HG03135 (cell line): Measurements from ENCODE around the gene NOL4L.
"Not testable (repeated sequence)": the region's sequence is repeated elsewhere in the genome, so short reads cannot be mapped to it uniquely, and the experiment has no call there.

Source experiments
- ATAC-seq: cut with Tn5 transposase; IDR thresholded peaks from one replicate; pipeline ENCODE4 v1.9.1; 2021; ENCODE audit warnings: mild to moderate bottlenecking, moderate library complexity; ENCODE audit not compliant: unreplicated experiment

NOL4L gene

DNA sequence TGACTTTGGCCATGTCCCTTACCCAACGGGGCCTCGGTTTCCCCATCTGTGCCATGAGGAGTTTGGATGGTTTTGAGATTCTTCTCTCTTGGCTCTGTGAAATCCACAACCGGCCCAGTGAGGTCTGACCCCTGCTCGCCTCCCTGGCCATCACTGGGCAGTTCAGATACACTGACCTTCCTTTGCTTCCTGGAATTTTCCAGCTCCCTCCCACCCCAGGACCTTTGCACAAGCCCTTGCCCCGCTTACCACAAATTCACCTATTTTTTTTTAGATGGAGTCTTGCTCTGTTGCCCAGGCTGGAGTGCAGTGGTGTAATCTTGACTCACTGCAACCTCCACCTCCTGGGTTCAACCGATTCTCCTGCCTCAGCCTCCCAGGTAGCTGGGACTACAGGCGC lies 12.6 kb upstream of the NOL4L start:
- no peak for ATAC-seq

DNA sequence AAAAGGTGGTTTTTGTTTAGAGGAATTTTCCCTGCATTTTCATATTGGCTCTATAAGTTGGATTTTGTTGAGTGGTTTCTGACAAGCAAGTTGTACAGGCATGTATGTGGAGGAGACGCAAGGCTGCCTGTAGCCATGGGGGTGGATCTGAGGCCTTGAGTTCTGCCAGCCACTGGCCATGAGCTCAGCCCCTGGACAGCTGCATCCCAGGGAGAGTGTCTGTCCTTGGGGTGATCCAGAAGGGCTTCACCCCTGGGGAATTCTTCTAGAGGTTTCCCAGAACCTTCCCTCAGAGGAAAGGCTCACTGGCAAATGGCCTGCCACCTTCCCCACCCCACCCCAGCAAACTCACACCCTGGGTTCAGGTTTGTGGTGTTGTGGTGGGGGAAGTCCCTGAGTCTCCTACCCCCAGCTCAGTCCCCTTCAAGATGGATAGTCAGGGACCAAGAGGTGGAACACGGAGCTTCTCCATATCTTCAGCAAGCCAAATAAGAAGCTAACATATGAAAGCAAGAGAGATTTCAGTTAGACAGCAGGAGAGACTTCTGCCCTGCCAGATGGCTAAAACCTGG lies 11.6 kb upstream of the NOL4L start:
- ATAC-seq: no peak

DNA sequence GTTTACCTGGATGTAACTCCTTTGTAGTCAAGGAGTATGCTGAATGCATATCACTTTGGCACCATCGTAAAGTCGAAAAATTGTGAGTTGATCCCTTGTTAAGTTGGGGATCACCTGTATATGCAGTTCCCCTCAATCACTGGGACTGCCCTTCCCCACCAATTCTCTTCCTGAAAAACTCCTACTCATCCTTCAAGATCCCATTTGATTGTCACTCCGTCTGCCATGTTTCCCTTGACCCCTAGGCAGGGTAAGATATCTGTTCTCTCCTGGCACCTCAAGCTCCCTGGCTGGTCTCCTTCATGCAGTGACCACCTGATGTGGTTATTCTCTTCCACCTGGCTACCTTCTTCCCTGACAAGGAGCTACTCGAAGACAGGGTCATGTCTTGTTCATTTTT lies 10.0 kb upstream of the NOL4L start:
- ATAC-seq: no peak

DNA sequence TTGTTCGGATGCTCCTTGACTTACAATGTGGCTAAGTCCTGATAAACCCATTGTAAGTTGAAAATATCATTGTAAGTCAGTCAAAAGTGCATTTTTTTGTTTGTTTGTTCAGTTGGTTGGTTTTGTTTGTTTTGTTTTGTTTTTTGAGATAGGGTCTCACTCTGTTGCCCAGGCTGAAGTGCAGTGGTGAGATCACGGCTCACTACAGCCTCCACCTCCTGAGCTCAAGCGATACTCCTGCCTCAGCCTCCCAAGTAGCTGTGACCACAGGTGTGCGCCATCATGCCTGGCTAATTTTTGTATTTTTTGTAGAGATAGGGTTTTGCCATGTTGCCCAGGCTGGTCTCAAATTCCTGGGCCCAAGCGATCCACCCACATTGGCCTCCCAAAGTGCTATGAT lies 9.5 kb upstream of the NOL4L start:
- ATAC-seq: not testable (repeated sequence)

DNA sequence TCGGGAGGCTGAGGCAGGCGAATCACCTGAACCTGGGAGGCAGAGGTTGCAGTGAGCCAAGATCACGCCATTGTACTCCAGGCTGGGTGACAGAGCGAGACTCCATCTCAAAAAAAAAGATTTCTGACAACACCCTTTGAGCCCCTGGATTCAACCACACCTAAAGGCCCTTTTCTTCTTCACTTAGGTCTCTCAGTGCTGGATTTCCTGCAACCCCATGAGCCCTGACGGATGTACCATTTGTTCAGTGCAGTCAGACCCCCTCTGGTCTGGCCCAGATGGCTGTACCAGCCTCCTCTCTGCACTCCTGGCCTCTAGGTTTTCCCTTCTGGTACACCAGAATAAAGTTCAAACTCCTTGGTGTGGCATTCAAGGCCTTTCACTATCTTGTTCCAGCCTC lies 9.1 kb upstream of the NOL4L start:
- no peak for ATAC-seq

DNA sequence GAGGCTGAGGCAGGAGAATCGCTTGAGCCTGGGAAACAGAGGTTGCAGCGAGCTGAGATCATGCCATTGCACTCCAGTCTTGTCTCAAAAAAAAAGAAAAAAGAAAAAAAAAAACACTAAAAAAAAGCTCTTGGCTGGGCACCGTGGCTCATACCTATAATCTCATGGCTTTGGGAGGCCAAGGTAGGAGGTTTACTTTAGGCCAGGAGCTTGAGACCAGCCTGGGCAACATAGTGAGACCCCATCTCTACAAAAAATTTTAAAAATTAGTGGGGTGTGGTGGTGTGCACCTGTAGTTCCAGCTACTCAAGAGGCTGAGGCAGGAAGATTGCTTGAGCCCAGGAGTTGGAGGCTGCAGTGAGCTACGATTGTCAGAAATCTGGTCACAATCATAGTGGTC lies 7.5 kb upstream of the NOL4L start:
- not testable (repeated sequence) for ATAC-seq

GRCh38 chr20:32592022-32592421 lies 6.9 kb upstream of the NOL4L start:
- ATAC-seq: no peak

- no peak for ATAC-seq
Observed at GRCh38 chr20:32589769-32590168, 4.6 kb upstream of the NOL4L start.

GRCh38 chr20:32589256-32589655 lies 4.1 kb upstream of the NOL4L start:
- no peak for ATAC-seq

DNA sequence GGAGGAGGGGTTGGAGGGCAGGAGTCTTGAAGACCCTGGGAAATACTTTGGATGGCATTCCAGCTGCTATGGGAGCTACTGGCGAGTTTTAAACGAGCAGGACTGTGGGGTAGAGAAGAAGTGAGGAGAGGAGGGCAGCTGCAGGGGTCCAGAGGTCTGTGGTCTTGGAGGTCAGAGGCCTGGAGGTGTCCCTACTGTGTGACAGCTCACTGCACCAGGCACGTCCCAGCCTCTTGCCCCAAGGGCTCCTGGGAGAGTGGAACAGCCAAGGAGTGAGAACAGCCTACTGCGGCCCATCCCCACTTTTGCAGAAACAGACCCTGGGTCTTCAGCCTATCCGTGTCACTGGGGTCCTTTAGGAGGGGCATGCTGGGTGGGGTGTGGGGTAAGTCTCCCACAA lies 2.9 kb upstream of the NOL4L start:
- ATAC-seq: no peak

DNA sequence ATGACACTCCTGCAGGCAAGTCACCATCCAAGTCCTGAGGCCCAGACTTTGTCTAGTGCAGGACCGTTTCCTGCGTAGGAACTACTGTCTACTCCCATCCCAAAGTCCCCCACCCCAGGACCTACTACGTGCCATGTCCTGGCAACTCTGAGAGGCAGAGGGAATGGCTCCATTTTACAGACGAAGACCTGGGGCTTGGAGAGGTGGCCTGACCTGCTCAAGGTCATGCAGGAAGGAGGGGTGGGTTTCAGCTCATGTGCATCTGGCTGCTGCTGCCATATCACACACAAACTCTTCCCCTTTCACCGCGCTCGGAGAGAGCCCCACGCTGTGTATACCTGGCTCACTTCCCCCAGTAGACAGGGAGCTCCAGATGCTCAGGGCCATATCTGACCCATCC lies 1.2 kb upstream of the NOL4L start:
- ATAC-seq: no peak

DNA sequence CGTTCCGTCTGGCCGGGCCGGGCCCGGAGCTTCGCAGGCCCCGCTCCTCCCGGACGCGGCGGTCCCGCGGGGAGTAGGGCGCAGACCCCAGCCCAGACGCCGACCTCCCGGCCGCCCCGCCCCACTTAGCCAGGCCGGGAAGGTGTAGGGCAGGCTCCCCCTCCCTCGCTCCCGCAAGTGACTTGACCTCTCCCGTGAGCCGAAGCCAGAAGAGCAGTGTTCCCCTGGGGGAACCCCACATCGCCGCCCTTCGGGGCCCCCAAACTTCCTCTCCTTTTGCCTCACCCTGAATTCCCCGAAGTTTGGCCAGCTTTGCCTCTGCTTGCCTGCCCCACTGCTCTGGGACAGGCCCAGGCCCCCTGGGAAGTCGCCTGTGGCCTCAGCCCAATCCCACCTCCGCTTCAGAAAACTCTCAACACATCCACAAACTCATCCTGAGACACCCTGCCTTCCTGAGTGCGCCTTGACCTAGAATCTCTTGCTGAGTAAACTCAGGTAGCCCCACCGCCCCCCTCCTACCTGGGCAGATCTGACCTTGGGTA lies 524 bp upstream of the NOL4L start:
- ATAC-seq: no peak

GRCh38 chr20:32583581-32584070 lies 1.5 kb downstream of the NOL4L start:
- ATAC-seq: no peak

- no peak for ATAC-seq
Observed at GRCh38 chr20:32582659-32583580, 2.2 kb downstream of the NOL4L start.

DNA sequence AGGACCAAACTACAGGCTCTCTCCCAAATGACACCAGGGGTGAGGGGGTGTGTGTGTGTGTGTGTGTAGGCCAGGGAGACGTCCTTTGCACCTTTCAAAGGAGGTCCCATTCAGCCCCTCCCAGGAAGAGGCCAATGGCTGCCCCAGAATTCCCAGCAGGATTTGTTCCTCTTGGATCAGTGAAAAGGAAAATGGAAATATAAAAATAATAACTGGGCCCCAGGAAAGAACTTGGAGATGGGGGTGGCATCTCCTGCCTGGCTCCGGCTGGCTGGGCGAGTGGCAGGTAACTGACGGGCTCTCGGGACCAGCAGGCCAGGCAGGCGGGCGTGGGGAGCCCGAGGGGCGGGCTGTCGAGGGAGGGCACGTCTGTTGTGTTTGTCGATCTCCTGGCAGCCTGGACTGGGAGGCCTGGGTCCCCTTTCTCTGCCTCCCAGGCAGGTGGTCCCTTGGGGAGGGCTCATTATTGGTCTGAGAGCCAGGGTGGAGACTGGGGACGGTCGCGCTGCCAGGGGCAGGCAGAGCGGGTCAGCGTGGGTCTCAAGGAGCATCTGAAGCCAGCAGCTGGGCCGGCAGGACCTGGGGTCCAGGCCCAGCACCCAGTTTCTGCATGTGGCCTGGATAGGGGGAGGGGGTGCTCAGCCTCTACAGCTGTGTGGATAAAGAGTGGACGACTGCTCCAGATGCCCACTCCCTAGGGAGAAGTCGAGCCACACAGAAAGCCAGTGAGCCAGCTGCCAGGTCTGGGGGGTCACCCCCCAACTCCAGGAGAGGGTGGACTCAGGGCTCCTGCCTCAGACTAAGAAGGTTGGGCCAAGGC lies 3.1 kb downstream of the NOL4L start:
- no peak for ATAC-seq

GRCh38 chr20:32580970-32581838 lies 3.9 kb downstream of the NOL4L start:
- ATAC-seq: no peak

- ATAC-seq: no peak
Observed at GRCh38 chr20:32580219-32580969, 4.7 kb downstream of the NOL4L start.

GRCh38 chr20:32578840-32579390 lies 6.2 kb downstream of the NOL4L start:
- no peak for ATAC-seq

DNA sequence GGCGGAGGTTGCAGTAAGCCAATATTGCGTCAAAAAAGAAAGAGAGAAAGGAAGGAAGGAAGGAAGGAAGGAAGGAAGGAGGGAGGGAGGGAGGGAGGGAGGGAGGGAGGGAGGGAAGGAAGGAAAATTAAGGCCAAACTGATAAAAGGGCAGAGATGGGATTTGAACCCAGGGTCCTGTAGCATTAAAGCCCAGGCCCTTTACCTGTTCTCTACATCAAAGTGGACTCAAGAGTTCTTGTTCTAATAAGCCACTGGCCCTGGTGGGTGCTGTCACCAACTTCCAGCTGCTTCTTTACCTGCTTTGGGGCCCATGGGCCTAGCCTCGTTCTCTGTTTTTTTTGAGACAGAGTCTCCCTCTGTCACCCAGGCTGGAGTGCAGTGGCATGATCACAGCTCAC lies 7.1 kb downstream of the NOL4L start:
- ATAC-seq: not testable (repeated sequence)
